ENCODE results near the gene CA9.

The CA9 gene

DNA sequence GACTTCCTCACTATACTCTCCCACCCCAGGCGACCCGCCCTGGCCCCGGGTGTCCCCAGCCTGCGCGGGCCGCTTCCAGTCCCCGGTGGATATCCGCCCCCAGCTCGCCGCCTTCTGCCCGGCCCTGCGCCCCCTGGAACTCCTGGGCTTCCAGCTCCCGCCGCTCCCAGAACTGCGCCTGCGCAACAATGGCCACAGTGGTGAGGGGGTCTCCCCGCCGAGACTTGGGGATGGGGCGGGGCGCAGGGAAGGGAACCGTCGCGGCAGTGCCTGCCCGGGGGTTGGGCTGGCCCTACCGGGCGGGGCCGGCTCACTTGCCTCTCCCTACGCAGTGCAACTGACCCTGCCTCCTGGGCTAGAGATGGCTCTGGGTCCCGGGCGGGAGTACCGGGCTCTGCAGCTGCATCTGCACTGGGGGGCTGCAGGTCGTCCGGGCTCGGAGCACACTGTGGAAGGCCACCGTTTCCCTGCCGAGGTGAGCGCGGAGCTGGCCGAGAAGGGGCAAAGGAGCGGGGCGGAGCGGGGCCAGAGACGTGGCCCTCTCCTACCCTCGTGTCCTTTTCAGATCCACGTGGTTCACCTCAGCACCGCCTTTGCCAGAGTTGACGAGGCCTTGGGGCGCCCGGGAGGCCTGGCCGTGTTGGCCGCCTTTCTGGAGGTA lies 2.1 kb downstream of the CA9 start:
- DNase-seq (ENCODE audit: low spot score): no peak

DNA sequence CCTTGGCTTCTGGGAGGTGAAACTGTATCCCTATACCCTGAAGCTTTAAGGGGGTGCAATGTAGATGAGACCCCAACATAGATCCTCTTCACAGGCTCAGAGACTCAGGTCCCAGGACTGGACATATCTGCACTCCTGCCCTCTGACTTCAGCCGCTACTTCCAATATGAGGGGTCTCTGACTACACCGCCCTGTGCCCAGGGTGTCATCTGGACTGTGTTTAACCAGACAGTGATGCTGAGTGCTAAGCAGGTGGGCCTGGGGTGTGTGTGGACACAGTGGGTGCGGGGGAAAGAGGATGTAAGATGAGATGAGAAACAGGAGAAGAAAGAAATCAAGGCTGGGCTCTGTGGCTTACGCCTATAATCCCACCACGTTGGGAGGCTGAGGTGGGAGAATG lies 5.4 kb downstream of the CA9 start:
- DNase-seq (ENCODE audit: low spot score): no peak

DNA sequence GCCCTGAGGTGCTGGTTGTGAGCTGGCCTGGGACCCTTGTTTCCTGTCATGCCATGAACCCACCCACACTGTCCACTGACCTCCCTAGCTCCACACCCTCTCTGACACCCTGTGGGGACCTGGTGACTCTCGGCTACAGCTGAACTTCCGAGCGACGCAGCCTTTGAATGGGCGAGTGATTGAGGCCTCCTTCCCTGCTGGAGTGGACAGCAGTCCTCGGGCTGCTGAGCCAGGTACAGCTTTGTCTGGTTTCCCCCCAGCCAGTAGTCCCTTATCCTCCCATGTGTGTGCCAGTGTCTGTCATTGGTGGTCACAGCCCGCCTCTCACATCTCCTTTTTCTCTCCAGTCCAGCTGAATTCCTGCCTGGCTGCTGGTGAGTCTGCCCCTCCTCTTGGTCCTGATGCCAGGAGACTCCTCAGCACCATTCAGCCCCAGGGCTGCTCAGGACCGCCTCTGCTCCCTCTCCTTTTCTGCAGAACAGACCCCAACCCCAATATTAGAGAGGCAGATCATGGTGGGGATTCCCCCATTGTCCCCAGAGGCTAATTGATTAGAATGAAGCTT lies 6.1 kb downstream of the CA9 start:
- DNase-seq (ENCODE audit: low spot score): no peak

- DNase-seq (ENCODE audit: low spot score): no peak
Measured at GRCh38 chr9:35680331-35681105, 6.8 kb downstream of the CA9 start.

DNA sequence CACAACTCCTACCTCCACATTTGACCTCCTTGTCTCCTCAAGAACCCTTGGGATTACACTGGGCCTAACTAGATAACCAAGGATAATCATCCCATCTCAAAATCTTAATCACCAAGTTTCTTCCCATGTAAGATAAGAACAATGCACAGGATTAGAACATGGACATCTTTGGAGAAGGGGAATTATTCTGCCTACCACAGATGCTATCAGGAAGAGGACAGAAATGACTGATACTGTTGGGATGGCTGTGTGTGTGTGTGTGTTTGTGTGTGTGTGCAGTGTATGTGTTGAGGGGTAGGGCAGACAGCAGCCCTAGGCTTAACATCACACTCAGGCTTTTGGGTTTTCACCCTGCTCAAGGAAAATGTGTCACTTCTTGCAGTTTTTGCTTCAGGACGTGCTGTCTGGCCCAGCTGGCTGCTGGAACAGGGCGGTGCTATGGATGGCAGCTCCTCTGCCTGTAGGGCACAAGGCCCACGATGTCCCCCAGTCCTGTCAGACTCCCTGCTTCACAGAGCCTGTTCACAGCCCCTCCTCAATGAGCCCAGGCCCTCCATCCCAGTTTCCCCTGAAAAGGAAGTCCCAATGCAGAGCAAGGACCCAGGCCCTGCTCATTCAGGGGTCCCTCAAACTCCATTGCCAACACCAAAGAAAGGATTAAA lies 7.7 kb downstream of the CA9 start:
- DNase-seq (ENCODE audit: low spot score): no peak

- DNase-seq (ENCODE audit: low spot score): no peak
Measured at GRCh38 chr9:35682051-35682450, 8.3 kb downstream of the CA9 start.

GRCh38 chr9:35682520-35683315 lies 9.0 kb downstream of the CA9 start:
- DNase-seq (ENCODE audit: low spot score): no peak

DNA sequence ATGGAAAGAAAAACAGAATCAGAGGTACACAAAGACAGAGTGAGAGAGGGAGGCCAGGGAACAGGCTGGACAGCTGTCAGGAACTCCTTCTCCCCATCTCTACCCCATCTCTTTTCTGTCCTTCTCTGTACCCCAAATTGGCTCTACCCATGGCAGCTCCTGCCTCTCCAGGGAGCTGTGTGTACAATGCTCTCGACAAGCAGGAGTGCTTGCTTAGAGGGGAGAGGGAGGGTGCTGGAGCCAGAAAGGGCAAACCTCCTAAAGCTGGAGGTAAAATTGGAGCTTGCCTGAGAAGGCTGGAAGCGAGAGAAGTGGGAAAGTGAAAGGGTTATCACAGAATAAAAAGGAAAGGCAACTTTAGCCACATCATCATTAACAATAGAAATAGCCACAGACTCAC lies 9.6 kb downstream of the CA9 start:
- DNase-seq (ENCODE audit: low spot score): no peak

GRCh38 chr9:35684921-35685320 lies 11.2 kb downstream of the CA9 start:
- DNase-seq (ENCODE audit: low spot score): no peak

GRCh38 chr9:35685506-35685905 lies 11.8 kb downstream of the CA9 start:
- no peak for DNase-seq (ENCODE audit: low spot score)

DNA sequence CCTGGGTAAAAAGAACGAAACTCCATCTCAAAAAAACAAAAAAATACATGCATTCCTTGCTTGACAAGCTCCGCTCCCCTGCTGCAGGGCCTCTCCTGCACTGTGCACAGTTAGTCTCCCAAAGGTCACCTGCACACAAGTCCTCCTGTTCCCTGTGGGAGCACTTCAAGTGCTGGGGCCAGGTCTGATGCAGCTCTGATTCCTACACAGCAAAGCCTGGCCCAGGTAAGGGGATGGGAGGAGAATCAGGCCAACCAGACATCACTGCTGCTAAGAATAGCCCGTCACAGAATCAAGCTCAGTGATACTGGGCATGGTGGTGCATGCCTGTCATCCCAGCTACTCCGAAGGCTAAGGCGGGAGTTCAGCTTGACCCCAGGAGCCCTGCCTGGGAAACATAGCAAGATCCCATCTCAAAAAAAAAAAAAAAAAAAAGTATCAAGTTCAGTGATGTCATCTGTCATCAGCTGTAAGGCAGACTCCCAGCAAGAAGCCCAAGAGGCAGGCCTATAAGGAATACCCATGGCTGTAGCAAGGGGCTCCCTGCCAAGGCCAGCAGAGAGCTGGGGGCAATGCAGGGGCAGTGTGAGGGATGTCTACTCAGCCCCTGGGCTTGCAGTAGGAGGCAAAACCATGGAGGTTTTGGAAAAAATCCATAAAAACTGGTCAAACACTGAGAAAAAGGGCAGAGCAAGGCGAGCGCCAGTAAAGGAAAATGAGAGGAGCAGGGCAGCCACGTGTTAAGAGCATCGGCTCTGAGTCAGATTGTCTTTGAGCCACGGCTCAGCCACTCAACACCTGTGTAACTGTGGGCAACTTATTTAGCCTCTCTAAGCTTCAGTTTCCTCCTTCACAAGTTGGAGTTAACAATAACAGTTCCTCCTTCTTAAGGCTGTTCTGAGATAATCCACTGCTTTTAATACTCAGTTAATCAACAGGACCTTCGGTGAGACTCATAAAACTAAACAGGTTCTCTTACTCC lies 12.8 kb downstream of the CA9 start:
- DNase-seq (ENCODE audit: low spot score): no peak

GRCh38 chr9:35687306-35687705 lies 13.6 kb downstream of the CA9 start:
- no peak for DNase-seq (ENCODE audit: low spot score)

- no peak for DNase-seq (ENCODE audit: low spot score)
Measured at GRCh38 chr9:35687972-35688557, 14.3 kb downstream of the CA9 start.

DNA sequence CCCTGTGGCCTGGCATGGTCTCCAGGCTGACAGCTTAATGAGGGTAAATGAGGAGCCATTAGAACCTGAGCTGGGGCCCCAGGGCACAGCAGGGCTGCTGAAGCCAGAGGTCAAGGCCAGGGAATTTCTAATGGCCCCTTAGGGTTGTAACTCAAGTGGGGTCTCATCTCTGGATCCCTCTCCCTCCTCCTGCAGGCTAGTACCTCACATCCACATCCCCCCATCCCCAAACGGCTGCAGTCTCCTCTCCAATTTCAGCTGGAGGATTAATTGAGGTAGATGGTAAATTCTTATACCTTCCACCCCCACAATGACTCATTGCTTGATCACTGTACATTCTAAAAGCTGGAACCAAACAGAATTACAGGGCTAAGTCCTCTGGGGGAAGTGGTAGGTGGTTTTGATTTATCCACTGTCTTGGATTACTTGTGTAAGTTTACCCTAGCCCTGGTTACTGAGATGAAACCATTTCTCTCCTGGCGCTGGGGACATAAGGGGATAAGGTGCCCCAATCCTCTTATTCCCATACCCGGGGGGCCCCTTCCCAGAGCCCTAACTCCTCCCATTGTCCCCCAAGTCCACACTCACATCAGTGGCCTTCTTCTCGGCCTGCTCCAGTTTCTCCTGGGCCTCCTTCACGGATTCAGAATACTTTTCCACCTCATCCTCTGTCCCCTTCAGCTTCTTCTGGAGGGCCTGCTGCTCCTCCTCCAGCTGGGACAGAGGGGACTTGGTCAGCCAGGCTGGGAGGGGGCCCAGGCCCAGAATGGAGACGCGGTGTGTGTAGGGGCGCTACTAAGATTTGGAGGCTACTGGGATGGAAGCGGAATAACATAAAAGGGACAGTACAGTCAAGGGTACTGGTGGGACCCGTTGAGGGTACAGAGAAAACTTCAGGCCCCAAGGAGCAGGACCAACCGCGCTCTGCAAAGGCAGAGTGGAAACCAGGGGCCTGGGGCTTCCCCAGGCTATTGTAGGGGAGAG lies 15.1 kb downstream of the CA9 start:
- no peak for DNase-seq (ENCODE audit: low spot score)

DNA sequence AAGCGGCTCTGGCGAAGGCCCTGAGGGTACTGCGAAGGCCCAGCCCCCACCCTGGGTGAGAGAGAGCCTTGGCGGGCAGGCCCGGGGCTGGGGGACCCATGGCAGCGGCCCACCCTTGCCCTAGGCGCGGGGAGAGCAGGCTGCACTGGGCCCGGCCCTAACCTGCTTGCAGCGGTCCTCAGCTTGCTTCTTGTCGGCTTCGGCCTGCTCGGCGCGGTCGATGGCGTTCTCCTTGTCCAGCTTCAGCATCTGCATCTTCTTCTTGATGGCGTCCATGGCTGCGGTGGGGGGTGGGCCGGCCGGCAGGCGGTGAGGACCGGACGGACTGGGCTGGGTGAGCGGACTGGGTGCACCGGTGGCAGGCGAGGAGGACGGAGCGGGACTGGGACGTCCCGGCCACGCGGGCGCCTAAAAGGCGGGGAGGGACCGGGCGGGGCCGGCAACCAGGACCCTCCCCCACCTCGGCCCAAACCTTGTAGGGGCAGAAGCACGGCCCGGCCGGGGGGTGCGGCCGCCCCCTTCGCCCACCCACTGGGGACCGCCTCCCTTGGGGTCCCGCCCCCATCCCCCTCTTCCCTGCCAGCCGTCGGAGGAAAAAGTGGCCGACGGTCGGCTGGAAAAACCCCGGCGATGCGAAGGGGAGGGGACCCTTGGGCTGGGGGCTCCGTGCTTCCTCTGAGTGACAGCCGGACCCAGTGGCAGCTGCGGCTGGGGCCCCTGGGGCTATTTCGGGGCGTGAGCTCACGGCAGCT lies 16.0 kb downstream of the CA9 start, which contains the start of gene TPM2:
TPM2 (minus strand) TSS at position 384 of the 752 bp plus-strand sequence; CDS start at position 276, 108 bp downstream.
- no peak for DNase-seq (ENCODE audit: low spot score)

DNA sequence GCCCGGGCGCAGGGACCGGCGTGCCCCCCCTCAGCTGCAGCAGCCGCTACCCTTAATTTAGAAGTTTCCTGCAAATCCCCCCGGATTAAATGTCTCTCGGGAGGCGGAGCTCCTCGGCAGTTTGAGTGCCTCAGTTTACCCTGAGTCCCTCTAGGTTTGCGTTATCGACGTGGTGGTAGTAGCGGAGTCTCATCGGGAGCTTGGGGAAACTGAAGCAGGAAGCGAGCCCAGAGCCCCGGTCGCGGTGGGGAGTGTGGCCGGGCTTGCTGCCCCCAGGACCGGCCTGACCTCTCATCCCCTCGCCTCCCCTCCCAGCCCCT lies 16.5 kb downstream of the CA9 start:
- DNase-seq (ENCODE audit: low spot score): no peak

- no peak for DNase-seq (ENCODE audit: low spot score)
Measured at GRCh38 chr9:35690614-35691333, 17.0 kb downstream of the CA9 start.

GRCh38 chr9:35691334-35691650 lies 17.6 kb downstream of the CA9 start:
- no peak for DNase-seq (ENCODE audit: low spot score)
